ENCODE data around the gene PER1.

The PER1 gene

DNA sequence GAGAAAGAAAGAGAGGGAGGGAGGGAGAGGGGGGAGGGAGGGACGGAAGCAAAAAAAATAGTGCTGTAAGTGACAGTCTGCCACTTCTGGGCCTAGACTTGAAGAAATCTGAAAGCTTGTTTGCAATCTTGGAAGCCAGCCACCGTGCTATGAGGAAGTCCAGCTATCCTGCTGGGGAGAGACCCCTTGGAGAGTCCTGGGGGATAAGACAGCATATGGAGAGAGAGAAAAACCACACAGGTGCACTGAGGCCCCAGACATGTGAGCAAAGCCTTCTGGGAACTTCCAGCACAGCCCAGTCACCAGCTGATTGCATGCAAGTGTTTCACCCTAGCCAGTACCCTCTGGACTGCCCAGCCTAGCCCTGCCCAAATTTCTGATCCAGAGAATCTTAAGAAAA is 52.1 kb downstream of the PER1 start:
- no peak for DNase-seq (ENCODE audit: extremely low read depth in 1 of 2, low read depth in 1 of 2)

DNA sequence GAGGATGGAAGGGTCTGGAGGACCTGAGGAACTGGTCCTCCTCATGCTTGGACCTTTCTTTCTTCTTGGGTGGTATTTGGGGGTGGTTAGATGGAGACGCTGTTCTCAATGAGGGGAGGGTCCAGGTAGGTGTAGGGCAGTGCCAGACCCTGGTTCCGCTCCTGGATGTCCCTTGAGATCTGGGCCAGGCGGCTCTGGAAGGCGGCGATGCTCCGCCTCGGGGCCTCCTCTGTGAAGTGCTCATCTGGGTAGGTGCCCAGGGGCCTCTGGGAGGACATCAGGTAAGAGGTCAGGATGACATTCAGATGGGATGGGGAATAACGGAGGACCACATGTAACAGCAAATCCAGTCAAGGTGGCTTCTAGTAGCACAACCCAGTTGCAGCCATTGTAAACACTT is 55.7 kb downstream of the PER1 start:
- no peak for DNase-seq (ENCODE audit: extremely low read depth in 1 of 2, low read depth in 1 of 2)

DNA sequence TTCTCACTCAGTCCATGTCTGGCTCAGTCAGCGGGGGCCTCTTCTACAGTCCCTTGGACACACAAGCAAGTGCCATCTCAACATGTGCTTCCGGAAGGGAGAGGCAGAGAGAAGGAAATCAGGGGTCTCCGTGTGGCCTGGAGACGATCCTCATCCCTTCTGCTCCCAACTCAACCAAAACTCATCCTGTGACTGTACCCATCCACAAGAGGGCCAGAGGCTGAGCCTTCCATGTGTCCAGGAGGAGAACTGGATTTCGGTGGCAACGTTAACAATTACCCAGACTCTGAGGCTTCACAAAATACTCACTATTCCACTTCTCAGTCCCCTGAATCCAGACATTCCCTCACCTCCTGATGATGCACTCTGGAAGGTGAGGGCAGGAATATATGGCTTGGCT is 56.8 kb downstream of the PER1 start:
- no peak for DNase-seq (ENCODE audit: extremely low read depth in 1 of 2, low read depth in 1 of 2)

DNA sequence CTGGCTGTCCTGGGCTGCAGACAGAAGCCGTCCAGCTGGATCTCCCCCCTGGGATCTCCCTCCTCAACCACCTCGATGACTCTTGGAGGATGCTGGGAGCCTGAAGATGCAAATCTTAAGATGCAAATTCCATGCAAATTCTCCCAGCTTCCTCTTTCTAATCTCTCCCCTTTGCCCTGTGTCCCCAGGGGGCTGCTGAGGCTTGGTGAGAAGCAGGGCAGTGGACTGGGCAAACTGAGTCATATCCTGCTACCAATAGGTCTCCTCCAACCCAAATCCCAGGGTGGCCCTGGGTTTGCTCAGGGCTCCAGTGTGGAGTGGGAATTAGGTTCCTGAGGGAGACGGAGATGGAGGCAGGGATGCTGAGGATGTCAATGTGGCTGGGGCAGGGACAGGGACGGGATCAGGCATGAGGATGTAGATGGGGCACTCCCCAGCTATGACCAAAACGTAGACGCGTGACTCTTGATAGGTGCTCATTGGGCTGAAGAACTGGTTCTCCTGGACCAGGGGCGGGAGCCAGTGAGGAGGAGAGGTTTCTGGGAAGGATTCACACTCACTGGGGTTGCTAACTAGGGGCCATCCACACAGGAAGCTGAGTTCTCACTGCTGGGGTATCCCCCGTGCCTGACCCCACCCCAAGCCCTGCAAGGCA is 61.0 kb downstream of the PER1 start:
- no peak for DNase-seq (ENCODE audit: extremely low read depth in 1 of 2, low read depth in 1 of 2)

Data from activated CD8-positive, alpha-beta memory T cell treated with anti-CD3 and anti-CD28 coated beads for 1 hour (primary cell).